K562 (cell line): ENCODE data around the gene CSF2RB. TPM values are rescaled to one million over a fixed set of nuclear protein-coding genes. Genes with fewer than 3 reads are reported as not detected.

Experiments used
- ATAC-seq: fragments of 200-7000 bp; cut with Tn5 transposase; 3 replicates; pipeline ENCODE4 v1.9.1; 2020; ENCODE audit warnings: moderate library complexity
- BruUV-seq: library from RNA; stranded (reverse); fragments of 400-500 nt; replicated peaks from 2 replicates; lab custom pipeline; 2021; lab: Mats Ljungman, UMichigan
- CTCF ChIA-PET: fragments of 300-600 bp; formaldehyde crosslinking; extraction: SDS; loops from one replicate; lab custom pipeline; 2021; ENCODE audit warnings: low intra/inter-chr PET ratio; lab: Yijun Ruan, JAX
- POLR2A ChIA-PET: fragments of 300-600, 350-650 bp; sonication (Branson Sonifier 250); formaldehyde crosslinking; extraction: SDS; loops from one replicate; lab custom pipeline; 2021; ENCODE audit warnings: antibody characterized with exemption, inconsistent platforms; lab: Yijun Ruan, JAX
- DNase-seq, 4 experiments: peaks; one replicate each; pipeline versions ENCODE4 v3.0.0 to v3.0.0-alpha.2; 2011 to 2018; ENCODE audit warnings: low spot score in 3 of 4, mixed read lengths in 3 of 4; ENCODE audit errors: extremely low read depth in 1 of 4
- FAIRE-seq: peaks from 2 replicates; lab custom pipeline; 2011; peaks lifted over from hg19 to GRCh38; lab: Jason Lieb, UNC
- H2AFZ ChIP-seq: 2 replicates; pipeline ENCODE4 v1.6.0; 2011; ENCODE audit warnings: low read depth, low read length, control low read depth, inconsistent platforms
- H3K27ac ChIP-seq: fragments of 200-600 bp; 3 replicates; pipeline ENCODE4 v1.8.0; 2011; ENCODE audit warnings: low read depth, mild to moderate bottlenecking, control low read depth, inconsistent platforms, low read length, moderate library complexity, mixed read lengths; ENCODE audit errors: extremely low read depth
- H3K27me3 ChIP-seq, 2 experiments: fragments of 300-600 bp in 1 of 2; 2 replicates in 1 of 2; 3 replicates in 1 of 2; pipeline versions ENCODE4 v1.6.0 to v1.8.0; 2011; ENCODE audit warnings: inconsistent platforms in 2 of 2, low read length in 2 of 2, mild to moderate bottlenecking in 1 of 2, mixed read lengths in 1 of 2, moderate library complexity in 1 of 2; ENCODE audit not compliant: control insufficient read depth in 2 of 2, insufficient read depth in 2 of 2
- H3K36me3 ChIP-seq: fragments of 300-600 bp; 3 replicates; pipeline ENCODE4 v1.8.0; 2011; ENCODE audit warnings: mild to moderate bottlenecking, low read length, inconsistent platforms; ENCODE audit not compliant: control insufficient read depth, insufficient read depth
- H3K4me1 ChIP-seq, 2 experiments: fragments of 200-600 bp in 1 of 2; replicated peaks in 1 of 2; 2 replicates in 1 of 2; 3 replicates in 1 of 2; pipeline versions ENCODE4 v1.5.1 to v1.8.0; 2011; ENCODE audit warnings: inconsistent platforms in 2 of 2, low read length in 2 of 2, mild to moderate bottlenecking in 1 of 2, mixed read lengths in 1 of 2, moderate library complexity in 1 of 2; ENCODE audit not compliant: control insufficient read depth in 2 of 2, insufficient read depth in 2 of 2
- H3K4me2 ChIP-seq: 2 replicates; pipeline ENCODE4 v1.6.1; 2011; ENCODE audit warnings: low read length, control low read depth, inconsistent platforms, mixed read lengths; ENCODE audit not compliant: insufficient read depth
- H3K4me3 ChIP-seq: fragments of 200-600 bp; sonication (generic), shearing (Covaris generic); 2 replicates; pipeline ENCODE4 v1.5.1; 2016; ENCODE audit warnings: control low read depth, inconsistent platforms
- H3K79me2 ChIP-seq: fragments of 200-600 bp; 3 replicates; pipeline ENCODE4 v1.8.0; 2011; ENCODE audit warnings: low read length, inconsistent platforms; ENCODE audit not compliant: control insufficient read depth, insufficient read depth
- H3K9ac ChIP-seq, 2 experiments: 2 replicates each; pipeline versions ENCODE4 v1.6.0 to v1.6.1; 2011; ENCODE audit warnings: low read depth in 2 of 2, low read length in 2 of 2, control low read depth in 1 of 2, inconsistent platforms in 1 of 2, mild to moderate bottlenecking in 1 of 2, mixed read lengths in 1 of 2; ENCODE audit not compliant: insufficient read depth in 1 of 2
- H3K9me1 ChIP-seq: one replicate; pipeline ENCODE4 v1.6.0; 2011; ENCODE audit warnings: inconsistent platforms, mild to moderate bottlenecking, low read length, moderate library complexity; ENCODE audit not compliant: control insufficient read depth, insufficient read depth
- H3K9me3 ChIP-seq: replicated peaks from 2 replicates; pipeline ENCODE4 v1.5.1; 2011; ENCODE audit warnings: low read depth, low read length, inconsistent platforms; ENCODE audit not compliant: control insufficient read depth, insufficient read depth
- H4K20me1 ChIP-seq: replicated peaks from 2 replicates; pipeline ENCODE4 v1.6.1; 2011; ENCODE audit warnings: low read length, inconsistent platforms, mixed read lengths; ENCODE audit not compliant: control insufficient read depth, insufficient read depth
- DDX20 ChIP-seq: fragments of 450-650 bp; IDR thresholded peaks from 2 replicates; pipeline ENCODE4 v1.6.1; 2016; ENCODE audit warnings: missing genetic modification characterization, low read depth, mild to moderate bottlenecking, missing compliant biosample characterization, moderate library complexity
- DLX4 ChIP-seq: fragments of 250-450 bp; sonication (Bioruptor Pico); IDR thresholded peaks from 2 replicates; pipeline ENCODE4 v1.6.1; 2021; ENCODE audit warnings: mild to moderate bottlenecking
- ETV5 ChIP-seq: sonication (generic); formaldehyde crosslinking; IDR thresholded peaks from 2 replicates; pipeline ENCODE4 v1.4.0; 2020; ENCODE audit warnings: low read depth, mild to moderate bottlenecking, missing genetic modification reagents
- GTF2A2 ChIP-seq: IDR thresholded peaks from 2 replicates; pipeline ENCODE4 v1.6.1; 2016; ENCODE audit warnings: mild to moderate bottlenecking, missing genetic modification characterization, missing compliant biosample characterization
- HLTF ChIP-seq: fragments of 450-650 bp; IDR thresholded peaks from 2 replicates; pipeline ENCODE4 v1.6.1; 2016
- HOMEZ ChIP-seq: fragments of 250-450 bp; sonication (Bioruptor Pico); IDR thresholded peaks from 2 replicates; pipeline ENCODE4 v1.4.0; 2020; ENCODE audit warnings: mild to moderate bottlenecking, moderate library complexity
- MYNN ChIP-seq, 2 experiments: sonication (generic); formaldehyde crosslinking in 1 of 2; IDR thresholded peaks; 2 replicates each; pipeline versions ENCODE4 v1.5.0 to v1.6.1; 2016 to 2020; ENCODE audit warnings: antibody characterized with exemption in 1 of 2, missing genetic modification reagents in 1 of 2
- NEUROD1 ChIP-seq: fragments of 150-350 bp; IDR thresholded peaks from 2 replicates; pipeline ENCODE4 v1.6.1; 2014; ENCODE audit warnings: borderline replicate concordance, low read length, low read depth; ENCODE audit not compliant: partially characterized antibody
- PTBP1 ChIP-seq: fragments of 200-400 bp; formaldehyde crosslinking; IDR thresholded peaks from 2 replicates; pipeline ENCODE4 v1.6.1; 2017; ENCODE audit warnings: low read depth, low read length
- PYGO2 ChIP-seq: fragments of 450-650 bp; IDR thresholded peaks from 2 replicates; pipeline ENCODE4 v1.6.1; 2016; ENCODE audit warnings: mild to moderate bottlenecking, missing genetic modification characterization, moderate library complexity, missing compliant biosample characterization
- SIRT6 ChIP-seq: IDR thresholded peaks from one replicate; pipeline ENCODE4 v1.6.1; 2012; ENCODE audit warnings: low read depth, mild to moderate bottlenecking, control low read depth, inconsistent platforms, low read length, moderate library complexity
- SREBF2 ChIP-seq: sonication (generic); formaldehyde crosslinking; IDR thresholded peaks from 2 replicates; pipeline ENCODE4 v1.4.0; 2020; ENCODE audit warnings: mild to moderate bottlenecking, missing genetic modification reagents
- VEZF1 ChIP-seq: fragments of 200-800 bp; sonication (Bioruptor generic); IDR thresholded peaks from 2 replicates; pipeline ENCODE4 v1.6.1; 2017; ENCODE audit warnings: missing genetic modification characterization, missing compliant biosample characterization
- ZBTB49 ChIP-seq: sonication (generic); formaldehyde crosslinking; IDR thresholded peaks from 2 replicates; pipeline ENCODE4 v1.8.0; 2022; ENCODE audit warnings: missing genetic modification reagents, mild to moderate bottlenecking, borderline replicate concordance
- ZFX ChIP-seq: sonication (generic); formaldehyde crosslinking; IDR thresholded peaks from 2 replicates; pipeline ENCODE4 v1.8.0; 2022; ENCODE audit warnings: mild to moderate bottlenecking, missing genetic modification reagents, moderate library complexity
- ZNF146 ChIP-seq: IDR thresholded peaks from one replicate; pipeline ENCODE4 v1.6.1; 2018; ENCODE audit warnings: missing compliant biosample characterization; ENCODE audit not compliant: unreplicated experiment
- ZNF561 ChIP-seq: fragments of 450-650 bp; formaldehyde crosslinking; conservative IDR thresholded peaks from 2 replicates; pipeline ENCODE4 v1.4.0; 2020; ENCODE audit warnings: mild to moderate bottlenecking, moderate library complexity
- ZNF830 ChIP-seq: fragments of 250-450 bp; sonication (Bioruptor Pico); IDR thresholded peaks from 2 replicates; pipeline ENCODE4 v1.5.0; 2021; ENCODE audit warnings: mild to moderate bottlenecking
- WGBS: fragments of 100-300 bp; shearing (Covaris generic); methylation state at CpG from one replicate; pipeline ENCODE4 v1.1.6; 2016; ENCODE audit warnings: low coverage, mixed read lengths; ENCODE audit not compliant: insufficient coverage; ENCODE audit errors: missing lambda C conversion rate; 5-methylcytosine and 5-hydroxymethylcytosine counted together
- in situ Hi-C: fragments of 300-500 bp; cut with MboI; formaldehyde crosslinking; loops from 4 replicates; pipeline ENCODE4 v1.15.0; 2018; ENCODE audit warnings: inconsistent platforms, mixed read lengths
- intact Hi-C: fragments of 100-400 bp; cut with micrococcal nuclease; formaldehyde crosslinking; loops from 2 replicates; pipeline ENCODE4 v1.14.2; 2022
- polyA plus RNA-seq, 8 experiments: library from polyadenylated mRNA; depleted of rRNA in 4 of 8; stranded (reverse) in 5 of 8; unstranded in 3 of 8; fragments of >200 nt; fragmentation: Nextera tagmentation in 2 of 8; fragmentation: Illumina TruSeq in 1 of 8; extraction: Ambion mirVana in 2 of 8; extraction: Trizol in 1 of 8; gene quantifications; 2 replicates each; pipeline versions ENCODE4 v1.2.1 to v1.2.3, GENCODE V29; 2011 to 2014; ENCODE audit warnings: inconsistent platforms in 1 of 8, missing spikeins in 1 of 8
- total RNA-seq, 7 experiments: library from RNA; depleted of rRNA in 6 of 7; stranded (reverse); fragments of >200 nt in 6 of 7; fragmentation: Illumina TruSeq in 2 of 7; extraction: Trizol in 2 of 7; gene quantifications; 2 replicates each; pipeline versions ENCODE4 v1.2.1 to v1.2.3, GENCODE V29; 2011 to 2021; ENCODE audit warnings: low replicate concordance in 1 of 7

CSF2RB gene
- total and polyA plus RNA-seq, 9 of the 15 experiments (the other 6 are each of a cell fraction or from before 2014, with no cell fraction given), result 0.04 to 1.0 (median 0.36) TPM

- BruUV-seq, result no TSS peak
- intact Hi-C loops, result no loop called here
- 0% methylated on average over 9 of the region's 9 CpGs for WGBS
- ATAC-seq (no peak), DNase-seq (no peak), FAIRE-seq (no peak)
- Histone ChIP-seq H3K27me3 (peaks cover 0 to 56% of the 10 kb centered on the region in 2 experiments; a peak in 3 of 5 replicates), H3K4me3 (no peak overlapping the region), H3K9ac (no peak overlapping the region), H2AFZ (no peak overlapping the region), H3K36me3 (no peaks in the 10 kb centered on the region), H3K4me2 (no peak overlapping the region), H3K27ac (no peak overlapping the region), H3K4me1 (peaks cover 0 to 3% of the 10 kb centered on the region in 2 experiments; a peak in 2 of 5 replicates), H3K9me1 (peaks cover under 1% of the 10 kb centered on the region), H3K9me3 (no peaks in the 10 kb centered on the region), H3K79me2 (no peaks in the 10 kb centered on the region), H4K20me1 (no peaks in the 10 kb centered on the region)
- in situ Hi-C loops, result no loop called here
- ChIA-PET POLR2A (no interaction called here), CTCF (no interaction called here)
- TF ChIP-seq ZNF561 (CRISPR knock-in tag) (no peak), ZNF830 (CRISPR knock-in tag) (no peak), ETV5 (no peak), HLTF (no peak), PTBP1 (no peak), NEUROD1 (no peak), VEZF1 (no peak), MYNN (IDR thresholded peaks at IDR 0.05) (no peak), MYNN (CRISPR knock-in tag; IDR thresholded peaks at IDR 0.05) (no peak), ZNF146 (no peak), DLX4 (CRISPR knock-in tag) (no peak), GTF2A2 (no peak), PYGO2 (no peak), ZFX (CRISPR knock-in tag) (no peak), SIRT6 (no peak), DDX20 (no peak), HOMEZ (CRISPR knock-in tag) (no peak), SREBF2 (CRISPR knock-in tag) (no peak), ZBTB49 (no peak)
These were observed 14.8 kb downstream of the CSF2RB start for GRCh38 chr22:36928196-36928595.
